Measurements from ENCODE around the gene AKR1B1.
"Not testable (repeated sequence)": the region's sequence is repeated elsewhere in the genome, so short reads cannot be mapped to it uniquely, and the experiment has no call there.

AKR1B1 gene

GRCh38 chr7:134458806-134459698 is at the start of gene AKR1B1:
Gene AKR1B1 (minus strand): TSS chr7:134459100. CDS start chr7:134459062, 38 bp downstream.
- DNase-seq (ENCODE audit: low read depth in 2 of 2, low spot score in 1 of 2), result peak; percentile 49 to 77

GRCh38 chr7:134505856-134506255 is 47.0 kb upstream of the AKR1B1 start:
- no peak for DNase-seq (ENCODE audit: low read depth in 2 of 2, low spot score in 1 of 2)

GRCh38 chr7:134504660-134505164 is 45.8 kb upstream of the AKR1B1 start:
- no peak for DNase-seq (ENCODE audit: low read depth in 2 of 2, low spot score in 1 of 2)

- DNase-seq (ENCODE audit: low read depth in 2 of 2, low spot score in 1 of 2), result no peak
Measured at GRCh38 chr7:134502463-134503371, 43.8 kb upstream of the AKR1B1 start.

- no peak for DNase-seq (ENCODE audit: low read depth in 2 of 2, low spot score in 1 of 2)
Measured at GRCh38 chr7:134500982-134501381, 42.1 kb upstream of the AKR1B1 start.

- DNase-seq (ENCODE audit: low read depth in 2 of 2, low spot score in 1 of 2), result no peak
Measured at GRCh38 chr7:134500406-134500805, 41.5 kb upstream of the AKR1B1 start.

GRCh38 chr7:134495546-134495945 is 36.6 kb upstream of the AKR1B1 start:
- DNase-seq (ENCODE audit: low read depth in 2 of 2, low spot score in 1 of 2), result no peak

- no peak for DNase-seq (ENCODE audit: low read depth in 2 of 2, low spot score in 1 of 2)
Measured at GRCh38 chr7:134493091-134493490, 34.2 kb upstream of the AKR1B1 start.

GRCh38 chr7:134487721-134488120 is 28.8 kb upstream of the AKR1B1 start:
- DNase-seq (ENCODE audit: low read depth in 2 of 2, low spot score in 1 of 2), result not testable (repeated sequence)

GRCh38 chr7:134485203-134485602 is 26.3 kb upstream of the AKR1B1 start:
- DNase-seq (ENCODE audit: low read depth in 2 of 2, low spot score in 1 of 2), result no peak

- no peak for DNase-seq (ENCODE audit: low read depth in 2 of 2, low spot score in 1 of 2)
Measured at GRCh38 chr7:134483296-134483695, 24.4 kb upstream of the AKR1B1 start.

- no peak for DNase-seq (ENCODE audit: low read depth in 2 of 2, low spot score in 1 of 2)
Measured at GRCh38 chr7:134482858-134483257, 24.0 kb upstream of the AKR1B1 start.

GRCh38 chr7:134481167-134481566 is 22.3 kb upstream of the AKR1B1 start:
- DNase-seq (ENCODE audit: low read depth in 2 of 2, low spot score in 1 of 2), result no peak

- no peak for DNase-seq (ENCODE audit: low read depth in 2 of 2, low spot score in 1 of 2)
Measured at GRCh38 chr7:134480730-134481129, 21.8 kb upstream of the AKR1B1 start.

- no peak for DNase-seq (ENCODE audit: low read depth in 2 of 2, low spot score in 1 of 2)
Measured at GRCh38 chr7:134480202-134480601, 21.3 kb upstream of the AKR1B1 start.

- DNase-seq (ENCODE audit: low read depth in 2 of 2, low spot score in 1 of 2), result no peak
Measured at GRCh38 chr7:134478707-134479106, 19.8 kb upstream of the AKR1B1 start.

GRCh38 chr7:134477954-134478353 is 19.1 kb upstream of the AKR1B1 start:
- no peak for DNase-seq (ENCODE audit: low read depth in 2 of 2, low spot score in 1 of 2)

GRCh38 chr7:134476044-134476443 is 17.1 kb upstream of the AKR1B1 start:
- no peak for DNase-seq (ENCODE audit: low read depth in 2 of 2, low spot score in 1 of 2)

- DNase-seq (ENCODE audit: low read depth in 2 of 2, low spot score in 1 of 2), result no peak
Measured at GRCh38 chr7:134474828-134475227, 15.9 kb upstream of the AKR1B1 start.

- no peak for DNase-seq (ENCODE audit: low read depth in 2 of 2, low spot score in 1 of 2)
Measured at GRCh38 chr7:134473861-134474291, 15.0 kb upstream of the AKR1B1 start.

- DNase-seq (ENCODE audit: low read depth in 2 of 2, low spot score in 1 of 2), result no peak
Measured at GRCh38 chr7:134472572-134473244, 13.8 kb upstream of the AKR1B1 start.
